Fibroblast of skin of abdomen (primary cell): ENCODE results near the gene SCRT2.
"Not testable (repeated sequence)": the region's sequence is repeated elsewhere in the genome, so short reads cannot be mapped to it uniquely, and the experiment has no call there.

Experiments
- DNase-seq: peaks from one replicate; pipeline ENCODE4 v3.0.0-alpha.2; 2013

The SCRT2 gene

GRCh38 chr20:699811-700338 is 24.3 kb upstream of the SCRT2 start:
- DNase-seq: no peak

- DNase-seq: no peak
Measured at GRCh38 chr20:699342-699741, 23.7 kb upstream of the SCRT2 start.

GRCh38 chr20:698276-698675 is 22.7 kb upstream of the SCRT2 start:
- no peak for DNase-seq

- DNase-seq: no peak
Measured at GRCh38 chr20:697826-698225, 22.2 kb upstream of the SCRT2 start.

DNA sequence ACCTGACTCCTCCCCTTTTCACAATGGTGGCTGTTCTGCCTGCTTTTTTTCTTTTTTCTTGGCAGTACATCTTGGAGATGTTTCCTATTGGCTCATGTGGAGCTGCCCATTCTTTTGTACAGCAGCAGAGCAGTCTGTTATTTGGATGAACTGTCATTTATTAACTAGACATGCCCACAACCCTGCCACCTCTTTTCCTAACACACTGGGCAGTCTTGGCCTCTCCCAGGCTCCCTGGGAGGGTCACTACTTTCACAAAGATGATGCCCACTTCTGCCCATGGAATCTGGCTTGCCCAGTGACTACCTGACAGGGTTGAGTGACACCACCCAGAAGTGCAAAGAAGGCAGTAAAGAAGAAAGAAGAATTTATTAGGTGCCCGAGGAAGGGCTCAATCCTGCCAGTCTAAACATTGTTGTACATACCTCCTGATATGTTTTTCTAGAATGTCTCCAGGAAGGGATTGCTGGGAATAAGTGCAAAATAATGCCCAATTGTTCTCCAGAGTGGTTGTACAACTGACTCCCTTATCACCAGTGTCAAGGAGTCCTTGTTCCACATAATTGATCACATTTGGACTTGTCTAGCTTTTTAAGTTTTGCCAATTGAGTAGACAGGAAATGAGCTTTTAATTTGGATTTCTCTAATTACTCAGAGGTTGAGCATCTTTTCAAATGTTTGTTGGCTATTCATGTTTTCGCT is 19.7 kb upstream of the SCRT2 start:
- no peak for DNase-seq

- DNase-seq: no peak
Measured at GRCh38 chr20:694496-694895, 18.9 kb upstream of the SCRT2 start.

DNA sequence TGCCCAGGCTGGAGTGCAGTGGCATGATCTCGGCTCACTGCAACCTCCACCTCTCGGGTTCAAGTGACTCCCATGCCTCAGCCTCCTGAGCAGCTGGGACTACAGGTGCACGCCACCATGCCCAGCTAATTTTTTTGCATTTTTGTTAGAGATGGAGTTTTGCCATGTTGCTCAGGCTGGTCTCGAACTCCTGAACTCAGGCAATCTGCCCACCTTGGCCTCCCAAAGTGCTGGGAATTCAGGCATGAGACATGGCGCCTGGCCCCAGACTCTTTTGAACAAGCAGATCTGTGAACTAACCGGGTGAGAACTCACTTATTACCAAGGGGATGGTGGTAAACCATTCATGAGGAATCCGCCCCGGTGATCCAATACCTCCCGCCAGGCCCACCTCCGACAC is 18.2 kb upstream of the SCRT2 start:
- not testable (repeated sequence) for DNase-seq

DNA sequence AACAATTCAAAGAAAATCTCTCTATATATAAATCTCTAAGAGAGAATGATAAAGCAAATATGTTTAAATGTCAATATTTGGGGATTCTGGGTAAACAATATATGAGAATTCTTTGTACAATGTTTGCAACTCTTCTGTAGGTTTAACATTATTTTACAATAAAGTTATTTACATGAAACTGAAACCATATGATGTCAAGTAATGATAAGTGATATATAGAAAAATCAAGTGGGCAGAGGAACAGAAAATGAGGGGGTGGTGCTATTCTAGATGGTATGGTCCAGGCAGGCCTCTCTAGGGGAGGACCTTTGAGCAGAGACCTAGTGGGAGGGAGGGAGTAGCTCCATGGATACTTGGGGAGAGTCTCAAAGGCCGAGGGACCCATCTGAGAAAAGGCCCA is 16.4 kb upstream of the SCRT2 start:
- no peak for DNase-seq

DNA sequence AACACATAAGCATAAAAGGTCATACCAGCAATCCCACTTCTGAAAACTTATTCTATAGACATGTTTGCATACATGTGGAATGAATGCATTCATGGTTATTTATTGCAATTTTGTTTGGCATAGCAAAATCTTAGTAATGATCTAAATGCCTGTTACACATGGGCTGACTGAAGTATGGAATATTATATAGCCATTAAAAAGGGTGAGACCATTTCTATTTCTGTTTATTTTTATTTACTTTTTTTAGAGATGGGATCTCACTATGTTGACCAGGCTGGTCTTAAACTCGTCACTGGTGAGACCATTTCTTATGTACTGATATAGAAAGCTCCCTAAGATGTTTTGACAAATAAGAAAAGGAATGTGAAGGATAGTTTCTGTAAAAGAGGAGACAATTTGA is 14.3 kb upstream of the SCRT2 start:
- DNase-seq: no peak

- no peak for DNase-seq
Measured at GRCh38 chr20:689348-689747, 13.7 kb upstream of the SCRT2 start.

DNA sequence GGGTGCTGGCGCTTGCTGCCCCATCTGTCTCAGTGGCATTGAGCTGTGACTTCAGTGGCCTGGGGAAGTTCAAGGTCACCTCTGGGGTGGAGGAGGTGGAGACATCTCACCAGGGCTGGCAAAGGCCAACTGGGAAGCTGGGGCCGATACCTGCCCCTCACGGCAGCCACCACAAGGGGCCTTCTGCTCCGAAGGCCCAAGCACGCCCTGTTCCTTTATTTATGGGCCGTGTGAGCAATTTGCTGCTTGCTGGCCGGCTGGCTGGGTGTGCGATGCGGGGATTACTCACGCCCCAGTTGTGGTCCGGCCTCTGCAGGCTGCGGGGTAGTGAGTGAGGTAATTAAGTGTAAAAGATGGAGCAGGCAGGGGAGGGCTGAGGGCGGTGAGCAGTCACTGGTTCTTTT is 13.2 kb upstream of the SCRT2 start:
- no peak for DNase-seq

DNA sequence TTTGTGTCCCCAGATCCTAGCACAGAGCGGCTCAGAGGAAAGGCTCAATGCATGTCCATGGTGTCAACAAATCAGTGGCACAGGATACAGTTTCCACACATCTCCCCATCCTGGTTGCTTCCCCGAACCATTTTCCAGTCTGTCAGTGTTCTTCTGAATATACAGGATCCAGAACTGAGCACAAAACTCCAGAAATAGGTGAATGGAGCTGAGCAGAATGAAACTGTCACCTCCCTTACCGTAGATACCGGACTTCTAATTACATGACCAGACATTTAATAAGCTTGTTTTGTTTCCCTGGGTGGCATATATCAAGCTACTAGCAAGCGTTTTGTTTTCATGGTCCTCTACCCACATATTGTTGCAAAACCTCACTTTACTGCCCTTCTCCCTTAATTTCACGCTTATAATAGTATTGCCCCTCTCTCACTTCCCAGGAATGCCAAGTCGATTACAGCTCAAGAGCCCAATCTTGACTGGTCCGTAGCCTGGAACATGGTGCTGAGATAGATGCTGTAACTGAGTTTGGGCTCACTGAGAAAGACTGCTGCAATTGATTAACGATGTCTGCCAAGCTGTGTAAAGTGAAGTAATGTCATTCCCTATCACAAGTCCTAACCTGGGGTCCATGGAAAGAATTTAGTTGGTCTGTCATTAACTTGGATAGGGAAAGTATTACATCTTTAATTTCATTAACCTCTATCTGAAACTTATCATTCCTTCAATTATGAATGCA is 12.0 kb upstream of the SCRT2 start:
- no peak for DNase-seq

DNA sequence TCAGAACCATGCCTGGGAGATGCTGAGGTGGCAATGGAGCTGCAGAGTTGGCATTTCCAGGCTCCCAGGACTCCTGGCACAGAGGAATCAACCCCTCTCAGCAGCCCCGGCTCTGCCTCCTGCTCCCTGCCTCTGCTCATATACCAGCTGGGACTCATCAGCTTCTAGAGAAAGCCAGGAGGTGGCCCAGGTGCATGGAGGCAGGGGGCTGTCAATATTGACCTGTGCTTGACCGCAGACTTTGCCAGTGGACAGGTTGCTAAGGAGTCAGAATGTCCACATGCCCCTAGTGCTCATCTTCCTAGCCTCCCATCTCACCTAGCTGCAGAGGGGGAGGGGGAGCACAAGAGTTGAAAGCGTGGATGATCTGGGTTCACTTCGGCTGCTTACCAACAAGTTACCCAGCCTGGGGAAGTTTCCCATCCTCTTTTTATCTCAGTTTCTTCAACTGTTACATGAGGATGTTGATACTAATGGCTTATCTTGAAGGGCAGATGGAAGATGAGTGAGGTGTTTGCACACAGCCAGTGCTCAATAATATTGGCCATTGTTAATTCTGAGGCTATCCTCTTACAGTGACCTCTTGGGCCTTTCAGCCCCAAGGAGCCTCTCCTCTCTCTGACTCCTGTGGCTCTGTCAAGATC is 9.2 kb upstream of the SCRT2 start:
- DNase-seq: no peak

GRCh38 chr20:682123-682522 is 6.5 kb upstream of the SCRT2 start:
- no peak for DNase-seq

- DNase-seq: no peak
Measured at GRCh38 chr20:680638-681187, 5.1 kb upstream of the SCRT2 start.

- DNase-seq: no peak
Measured at GRCh38 chr20:677957-678356, 2.4 kb upstream of the SCRT2 start.

DNA sequence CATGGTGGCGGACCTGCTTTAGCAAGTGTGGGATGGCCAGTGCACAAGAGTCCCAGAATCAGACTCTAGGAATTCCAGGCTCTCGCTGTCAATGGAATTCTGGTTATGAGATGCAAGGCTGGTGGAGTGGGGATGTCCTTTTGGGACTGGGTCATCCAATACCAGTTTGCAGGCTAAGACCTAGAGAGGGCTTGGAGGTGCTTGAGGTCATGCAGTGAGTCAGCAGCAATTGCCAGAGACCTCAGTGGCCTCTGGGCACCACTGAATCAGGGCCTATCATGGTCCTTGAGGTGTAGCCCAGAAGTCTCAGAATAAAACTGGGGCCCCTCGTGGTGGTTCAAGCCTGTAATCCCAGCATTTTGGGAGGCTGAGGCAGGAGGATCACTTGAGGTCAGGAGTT is 1.4 kb upstream of the SCRT2 start:
- no peak for DNase-seq

- no peak for DNase-seq
Measured at GRCh38 chr20:676315-676937, 824 bp upstream of the SCRT2 start.

DNA sequence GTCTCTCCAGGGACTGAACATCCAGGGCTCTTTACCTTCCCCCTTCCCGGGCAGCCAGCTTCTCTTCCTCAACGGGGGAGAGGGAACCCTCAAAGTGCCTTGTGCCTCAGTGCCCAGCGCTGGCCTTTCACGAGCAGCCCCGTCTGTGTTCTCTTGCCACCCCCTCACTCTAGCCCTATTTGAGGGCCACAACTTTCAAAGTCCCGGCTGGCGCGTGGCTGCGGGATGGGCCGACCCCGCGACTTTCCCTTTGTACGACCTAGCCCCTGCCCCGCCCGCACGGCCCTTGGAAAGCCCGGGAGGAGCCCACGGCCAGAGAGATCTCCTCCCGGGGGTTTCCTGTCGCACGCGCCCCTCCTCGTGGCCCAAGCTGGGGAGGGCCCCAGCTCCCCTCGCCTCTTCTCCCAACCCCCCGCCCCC is 559 bp downstream of the SCRT2 start:
- no peak for DNase-seq

- DNase-seq: no peak
Measured at GRCh38 chr20:673603-674001, 2.0 kb downstream of the SCRT2 start.

GRCh38 chr20:672963-673602 is 2.5 kb downstream of the SCRT2 start:
- no peak for DNase-seq
